ENCODE measurements around the gene SPIB. TPM values are rescaled to one million over a fixed set of nuclear protein-coding genes. Genes with fewer than 3 reads are reported as not detected.

SPIB gene
- total RNA-seq, 1 experiment from 2014 or later: 0.50 TPM

- H3K4me1 ChIP-seq: peaks cover 11% of the 10 kb centered on the region; the same call in 1 of the 2 replicates
- H3K27me3 ChIP-seq (replicated peaks; ENCODE audit: control insufficient read depth, insufficient read depth, low read length): no peaks in the 10 kb centered on the region
- no peaks in the 10 kb centered on the region for H3K9me3 ChIP-seq
- intact Hi-C loops (cut with micrococcal nuclease; ENCODE audit: unreplicated experiment): no loop called here
- H3K36me3 Mint-ChIP-seq (ENCODE audit: insufficient read depth, unreplicated experiment): peaks cover 23% of the 10 kb centered on the region
- H3K4me3 ChIP-seq (ENCODE audit: low read depth, low read length): no peak overlapping the region
- no peak overlapping the region for H3K4me3 Mint-ChIP-seq (ENCODE audit: unreplicated experiment)
- no peaks in the 10 kb centered on the region for H3K9me3 Mint-ChIP-seq (ENCODE audit: unreplicated experiment)
- no peaks in the 10 kb centered on the region for H3K27me3 Mint-ChIP-seq (ENCODE audit: insufficient read depth, unreplicated experiment)
- BruUV-seq (replicated peaks): no TSS peak
- H3K27ac Mint-ChIP-seq (ENCODE audit: unreplicated experiment): no peak overlapping the region
- DNase-seq: no peak
- TF ChIP-seq CTCF (IDR thresholded peaks at IDR 0.05; ENCODE audit: insufficient read depth in 1 of 2, low read depth in 1 of 2, low read length in 1 of 2, severe bottlenecking in 1 of 2, unreplicated experiment in 1 of 2): no peak
- H3K4me1 Mint-ChIP-seq (ENCODE audit: low read depth, unreplicated experiment): peaks cover 18% of the 10 kb centered on the region
- CTCF ChIA-PET: no interaction called here
- H3K36me3 ChIP-seq (ENCODE audit: control insufficient read depth, insufficient read depth, low read length): no peaks in the 10 kb centered on the region
- POLR2A ChIA-PET: no interaction called here
These were observed 363 bp downstream of the SPIB start for GRCh38 chr19:50419022-50419579.

- no peak for TF ChIP-seq CTCF (IDR thresholded peaks at IDR 0.05; ENCODE audit: insufficient read depth in 1 of 2, low read depth in 1 of 2, low read length in 1 of 2, severe bottlenecking in 1 of 2, unreplicated experiment in 1 of 2)
- no TSS peak for BruUV-seq (replicated peaks)
- Mint-ChIP-seq H3K27ac (ENCODE audit: unreplicated experiment) (no peak overlapping the region), H3K36me3 (ENCODE audit: insufficient read depth, unreplicated experiment) (peaks cover 18% of the 10 kb centered on the region), H3K4me3 (ENCODE audit: unreplicated experiment) (no peak overlapping the region), H3K9me3 (ENCODE audit: unreplicated experiment) (no peaks in the 10 kb centered on the region), H3K27me3 (ENCODE audit: insufficient read depth, unreplicated experiment) (no peaks in the 10 kb centered on the region), H3K4me1 (ENCODE audit: low read depth, unreplicated experiment) (peaks cover 18% of the 10 kb centered on the region)
- Histone ChIP-seq H3K9me3 (no peaks in the 10 kb centered on the region), H3K4me3 (ENCODE audit: low read depth, low read length) (no peak overlapping the region), H3K27me3 (replicated peaks; ENCODE audit: control insufficient read depth, insufficient read depth, low read length) (no peaks in the 10 kb centered on the region), H3K36me3 (ENCODE audit: control insufficient read depth, insufficient read depth, low read length) (no peaks in the 10 kb centered on the region), H3K4me1 (peaks cover 11% of the 10 kb centered on the region; the same call in 1 of the 2 replicates)
- intact Hi-C loops (cut with micrococcal nuclease; ENCODE audit: unreplicated experiment): no loop called here
- no peak for DNase-seq
- CTCF ChIA-PET: no interaction called here
- POLR2A ChIA-PET: no interaction called here
These were observed 870 bp downstream of the SPIB start for GRCh38 chr19:50419580-50420035.

- Mint-ChIP-seq H3K4me1 (ENCODE audit: low read depth, unreplicated experiment) (peaks cover 18% of the 10 kb centered on the region), H3K9me3 (ENCODE audit: unreplicated experiment) (no peaks in the 10 kb centered on the region), H3K4me3 (ENCODE audit: unreplicated experiment) (no peak overlapping the region), H3K36me3 (ENCODE audit: insufficient read depth, unreplicated experiment) (peaks cover 13% of the 10 kb centered on the region), H3K27ac (ENCODE audit: unreplicated experiment) (no peak overlapping the region), H3K27me3 (ENCODE audit: insufficient read depth, unreplicated experiment) (no peaks in the 10 kb centered on the region)
- intact Hi-C loops (cut with micrococcal nuclease; ENCODE audit: unreplicated experiment): no loop called here
- ChIA-PET CTCF (no interaction called here), POLR2A (interaction anchor here (0.5 kb wide), 1 partner anchor 113 kb away, joined by 3 read pairs; no protein-coding TSS in a partner anchor)
- peaks cover 11% of the 10 kb centered on the region; the same call in 1 of the 2 replicates for H3K4me1 ChIP-seq
- no peak for TF ChIP-seq CTCF (IDR thresholded peaks at IDR 0.05; ENCODE audit: insufficient read depth in 1 of 2, low read depth in 1 of 2, low read length in 1 of 2, severe bottlenecking in 1 of 2, unreplicated experiment in 1 of 2)
- no peaks in the 10 kb centered on the region for H3K27me3 ChIP-seq (replicated peaks; ENCODE audit: control insufficient read depth, insufficient read depth, low read length)
- no peaks in the 10 kb centered on the region for H3K36me3 ChIP-seq (ENCODE audit: control insufficient read depth, insufficient read depth, low read length)
- BruUV-seq (replicated peaks): no TSS peak
- DNase-seq: no peak
- no peak overlapping the region for H3K4me3 ChIP-seq (ENCODE audit: low read depth, low read length)
- no peaks in the 10 kb centered on the region for H3K9me3 ChIP-seq
These were observed 1.4 kb downstream of the SPIB start for GRCh38 chr19:50420127-50420526.
